ENCODE results near the gene HELZ.

GRCh38 chr17:67229109-67229955, 15.7 kb downstream of the HELZ start:
- TF ChIP-seq YY1 (IDR thresholded peaks at IDR 0.05; ENCODE audit: insufficient read depth, insufficient read length): no peak
- no peak for TF ChIP-seq ZNF274 (IDR thresholded peaks at IDR 0.05; ENCODE audit: low read depth, low read length)
- TF ChIP-seq SUZ12 (IDR thresholded peaks at IDR 0.05; ENCODE audit: extremely low read depth, insufficient read depth, insufficient read length): no peak

Data from NT2/D1 (cell line).